ENCODE results near the gene SPP1. TPM values are rescaled to one million over a fixed set of nuclear protein-coding genes. Genes with fewer than 3 reads are reported as not detected.
"Not testable (repeated sequence)": the region's sequence is repeated elsewhere in the genome, so short reads cannot be mapped to it uniquely, and the experiment has no call there.

SPP1 gene
- total RNA-seq = under 1 TPM in 1 of 2 donors, not detected in 1; 0.19 TPM

- DNase-seq = peak in 1 of 2 donors; percentile 18
- Mint-ChIP-seq H3K27ac (peak within 1 kb of the TSS; percentile 5), H3K27me3 (ENCODE audit: low read depth) (peaks cover 42% of the 10 kb centered on the region), H3K36me3 (ENCODE audit: insufficient read depth in 2 of 2) (no peaks in the 10 kb centered on the region), H3K4me3 (peak within 1 kb of the TSS; percentile 54 to 59), H3K4me1 (ENCODE audit: low read depth) (peaks cover 14% of the 10 kb centered on the region), H3K9me3 (no peaks in the 10 kb centered on the region)
- peak; percentile 61 to 64 for ATAC-seq (replicated peaks in 1 of 2)
Observed at GRCh38 chr4:87975466-87975865, at the start of gene SPP1. Gene SPP1, plus strand, starts transcription at chr4:87975714. Its CDS starts 1,182 bp downstream, at chr4:87976896.

GRCh38 chr4:87926554-87927098 is 48.9 kb upstream of the SPP1 start:
- H3K36me3 Mint-ChIP-seq (ENCODE audit: insufficient read depth in 2 of 2) = peaks cover 0 to 3% of the 10 kb centered on the region in 2 donors
- no peak for DNase-seq
- ATAC-seq (replicated peaks in 1 of 2) = no peak
- peaks cover 6% of the 10 kb centered on the region for H3K27me3 Mint-ChIP-seq (ENCODE audit: low read depth)
- H3K27ac Mint-ChIP-seq = no peak overlapping the region
- H3K9me3 Mint-ChIP-seq = peaks cover 0 to 1% of the 10 kb centered on the region in 2 donors
- no peak overlapping the region for H3K4me3 Mint-ChIP-seq
- H3K4me1 Mint-ChIP-seq (ENCODE audit: low read depth) = no peaks in the 10 kb centered on the region

- DNase-seq (no peak), ATAC-seq (replicated peaks in 1 of 2) (no peak)
- Mint-ChIP-seq H3K4me3 (no peak overlapping the region), H3K27ac (no peak overlapping the region), H3K36me3 (ENCODE audit: insufficient read depth in 2 of 2) (peaks cover 0 to 3% of the 10 kb centered on the region in 2 donors), H3K4me1 (ENCODE audit: low read depth) (no peaks in the 10 kb centered on the region), H3K9me3 (peaks cover 0 to 1% of the 10 kb centered on the region in 2 donors), H3K27me3 (ENCODE audit: low read depth) (peaks cover 6% of the 10 kb centered on the region)
Observed at GRCh38 chr4:87930629-87931028, 44.9 kb upstream of the SPP1 start.

GRCh38 chr4:87931932-87932331 is 43.6 kb upstream of the SPP1 start:
- no peaks in the 10 kb centered on the region for H3K4me1 Mint-ChIP-seq (ENCODE audit: low read depth)
- H3K4me3 Mint-ChIP-seq = no peak overlapping the region
- ATAC-seq (replicated peaks in 1 of 2) = no peak
- peaks cover 0 to 3% of the 10 kb centered on the region in 2 donors for H3K36me3 Mint-ChIP-seq (ENCODE audit: insufficient read depth in 2 of 2)
- H3K9me3 Mint-ChIP-seq = peaks cover 0 to 1% of the 10 kb centered on the region in 2 donors
- no peak for DNase-seq
- H3K27me3 Mint-ChIP-seq (ENCODE audit: low read depth) = peaks cover 6% of the 10 kb centered on the region
- H3K27ac Mint-ChIP-seq = no peak overlapping the region

GRCh38 chr4:87932718-87933141 is 42.8 kb upstream of the SPP1 start:
- H3K9me3 Mint-ChIP-seq = peaks cover 0 to 1% of the 10 kb centered on the region in 2 donors
- peaks cover 0 to 3% of the 10 kb centered on the region in 2 donors for H3K36me3 Mint-ChIP-seq (ENCODE audit: insufficient read depth in 2 of 2)
- no peaks in the 10 kb centered on the region for H3K4me1 Mint-ChIP-seq (ENCODE audit: low read depth)
- no peak overlapping the region for H3K4me3 Mint-ChIP-seq
- ATAC-seq (replicated peaks in 1 of 2) (no peak), DNase-seq (no peak)
- H3K27ac Mint-ChIP-seq = no peak overlapping the region
- peaks cover 9% of the 10 kb centered on the region for H3K27me3 Mint-ChIP-seq (ENCODE audit: low read depth)

GRCh38 chr4:87933337-87933736 is 42.2 kb upstream of the SPP1 start:
- Mint-ChIP-seq H3K27me3 (ENCODE audit: low read depth) (peaks cover 13% of the 10 kb centered on the region), H3K9me3 (peaks cover 0 to 1% of the 10 kb centered on the region in 2 donors), H3K27ac (no peak overlapping the region), H3K4me1 (ENCODE audit: low read depth) (no peaks in the 10 kb centered on the region), H3K4me3 (no peak overlapping the region), H3K36me3 (ENCODE audit: insufficient read depth in 2 of 2) (peaks cover 0 to 3% of the 10 kb centered on the region in 2 donors)
- DNase-seq (no peak), ATAC-seq (replicated peaks in 1 of 2) (no peak)

- H3K27me3 Mint-ChIP-seq (ENCODE audit: low read depth) = peaks cover 8% of the 10 kb centered on the region
- peaks cover 0 to 1% of the 10 kb centered on the region in 2 donors for H3K9me3 Mint-ChIP-seq
Observed at GRCh38 chr4:87934157-87934704, 41.3 kb upstream of the SPP1 start.

GRCh38 chr4:87934973-87935372 is 40.5 kb upstream of the SPP1 start:
- DNase-seq = no peak
- peaks cover 0 to 1% of the 10 kb centered on the region in 2 donors for H3K9me3 Mint-ChIP-seq
- no peak overlapping the region for H3K27ac Mint-ChIP-seq
- no peak for ATAC-seq (replicated peaks in 1 of 2)
- H3K36me3 Mint-ChIP-seq (ENCODE audit: insufficient read depth in 2 of 2) = peaks cover 0 to 3% of the 10 kb centered on the region in 2 donors
- no peak overlapping the region for H3K4me3 Mint-ChIP-seq
- H3K27me3 Mint-ChIP-seq (ENCODE audit: low read depth) = peaks cover 8% of the 10 kb centered on the region
- H3K4me1 Mint-ChIP-seq (ENCODE audit: low read depth) = no peaks in the 10 kb centered on the region

More at GRCh38 chr4:87934157-87934704, 41.3 kb upstream of the SPP1 start:
- Mint-ChIP-seq H3K4me3 (no peak overlapping the region), H3K27ac (no peak overlapping the region), H3K4me1 (ENCODE audit: low read depth) (no peaks in the 10 kb centered on the region), H3K36me3 (ENCODE audit: insufficient read depth in 2 of 2) (peaks cover 0 to 3% of the 10 kb centered on the region in 2 donors)
- ATAC-seq (replicated peaks in 1 of 2) (no peak), DNase-seq (no peak)

- not testable (repeated sequence) for DNase-seq; H3K4me3 Mint-ChIP-seq; H3K4me1 Mint-ChIP-seq (ENCODE audit: low read depth); H3K36me3 Mint-ChIP-seq (ENCODE audit: insufficient read depth in 2 of 2); H3K9me3 Mint-ChIP-seq; ATAC-seq (replicated peaks in 1 of 2); H3K27ac Mint-ChIP-seq; H3K27me3 Mint-ChIP-seq (ENCODE audit: low read depth)
Observed at GRCh38 chr4:87935954-87936353, 39.6 kb upstream of the SPP1 start.

- Mint-ChIP-seq H3K27me3 (ENCODE audit: low read depth) (peaks cover 8% of the 10 kb centered on the region), H3K4me1 (ENCODE audit: low read depth) (no peaks in the 10 kb centered on the region), H3K9me3 (no peaks in the 10 kb centered on the region)
Observed at GRCh38 chr4:87937523-87937922, 38.0 kb upstream of the SPP1 start.

GRCh38 chr4:87938746-87939145 is 36.8 kb upstream of the SPP1 start:
- ATAC-seq (replicated peaks in 1 of 2) (no peak), DNase-seq (no peak)
- Mint-ChIP-seq H3K9me3 (no peaks in the 10 kb centered on the region), H3K4me1 (ENCODE audit: low read depth) (no peaks in the 10 kb centered on the region), H3K4me3 (no peak overlapping the region), H3K27me3 (ENCODE audit: low read depth) (peaks cover 8% of the 10 kb centered on the region), H3K27ac (no peak overlapping the region), H3K36me3 (ENCODE audit: insufficient read depth in 2 of 2) (no peaks in the 10 kb centered on the region)

More at GRCh38 chr4:87937523-87937922, 38.0 kb upstream of the SPP1 start:
- Mint-ChIP-seq H3K36me3 (ENCODE audit: insufficient read depth in 2 of 2) (no peaks in the 10 kb centered on the region), H3K4me3 (no peak overlapping the region), H3K27ac (no peak overlapping the region)
- ATAC-seq (replicated peaks in 1 of 2) (no peak), DNase-seq (no peak)

GRCh38 chr4:87939978-87940690 is 35.4 kb upstream of the SPP1 start:
- H3K27me3 Mint-ChIP-seq (ENCODE audit: low read depth) = peaks cover 8% of the 10 kb centered on the region
- ATAC-seq (replicated peaks in 1 of 2) (no peak), DNase-seq (no peak)
- no peaks in the 10 kb centered on the region for H3K4me1 Mint-ChIP-seq (ENCODE audit: low read depth)
- H3K9me3 Mint-ChIP-seq = no peaks in the 10 kb centered on the region
- H3K36me3 Mint-ChIP-seq (ENCODE audit: insufficient read depth in 2 of 2) = no peaks in the 10 kb centered on the region
- H3K4me3 Mint-ChIP-seq = no peak overlapping the region
- H3K27ac Mint-ChIP-seq = no peak overlapping the region

- ATAC-seq (replicated peaks in 1 of 2); H3K27me3 Mint-ChIP-seq (ENCODE audit: low read depth); H3K36me3 Mint-ChIP-seq (ENCODE audit: insufficient read depth in 2 of 2); H3K4me1 Mint-ChIP-seq (ENCODE audit: low read depth); DNase-seq; H3K27ac Mint-ChIP-seq; H3K4me3 Mint-ChIP-seq; H3K9me3 Mint-ChIP-seq: not testable (repeated sequence)
Observed at GRCh38 chr4:87940809-87941208, 34.7 kb upstream of the SPP1 start.

All from activated T-cell treated with anti-CD3 and anti-CD28 coated beads, Interleukin-2, amount 50 U/mL, for 72 hours (primary cell).